ENCODE measurements around the gene PPP2R3B.
"Not testable (repeated sequence)": the region's sequence is repeated elsewhere in the genome, so short reads cannot be mapped to it uniquely, and the experiment has no call there.

Gene PPP2R3B

DNA sequence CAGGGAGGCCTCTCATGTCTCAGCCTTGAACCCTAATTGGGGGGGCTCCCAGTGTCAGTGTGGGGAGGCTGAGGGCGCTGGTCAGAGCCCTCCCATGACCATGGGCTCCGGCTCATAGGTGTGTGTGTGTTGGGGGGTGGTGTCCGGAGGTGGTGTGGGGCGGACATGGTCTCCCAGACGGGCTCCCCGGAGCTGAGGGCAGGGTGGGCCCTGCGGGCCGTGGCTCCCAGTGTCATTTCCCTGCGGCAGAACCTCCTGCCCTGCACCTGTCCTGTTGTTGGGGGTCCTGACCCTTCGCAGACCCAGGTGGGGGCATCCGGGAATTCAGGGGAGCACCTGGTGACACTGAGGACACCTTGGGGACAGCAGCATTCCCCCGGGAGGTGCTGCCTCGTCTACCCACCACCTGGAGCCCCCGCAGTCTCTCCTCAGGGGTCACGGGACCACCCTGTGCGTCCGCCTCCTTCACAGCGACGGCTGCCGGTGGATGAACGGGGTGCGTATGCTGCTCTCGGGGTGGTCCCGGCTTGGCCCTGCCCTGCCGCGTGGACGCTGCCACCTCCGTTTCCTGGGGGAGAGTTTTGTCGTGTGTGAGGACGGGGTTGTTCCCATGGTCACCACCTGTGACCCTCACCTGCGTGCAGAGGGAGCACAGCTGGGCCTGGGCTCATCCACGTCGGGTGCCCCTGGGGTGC, 53.6 kb downstream of the PPP2R3B start:
- peaks cover 35% of the 10 kb centered on the region for H3K36me3 Mint-ChIP-seq (ENCODE audit: low read depth)
- no peak overlapping the region for H3K27ac Mint-ChIP-seq
- H3K27me3 Mint-ChIP-seq (ENCODE audit: low read depth, poor library complexity): peaks cover 5% of the 10 kb centered on the region
- no peak overlapping the region for H3K4me3 Mint-ChIP-seq
- TF ChIP-seq, protein P1, sequence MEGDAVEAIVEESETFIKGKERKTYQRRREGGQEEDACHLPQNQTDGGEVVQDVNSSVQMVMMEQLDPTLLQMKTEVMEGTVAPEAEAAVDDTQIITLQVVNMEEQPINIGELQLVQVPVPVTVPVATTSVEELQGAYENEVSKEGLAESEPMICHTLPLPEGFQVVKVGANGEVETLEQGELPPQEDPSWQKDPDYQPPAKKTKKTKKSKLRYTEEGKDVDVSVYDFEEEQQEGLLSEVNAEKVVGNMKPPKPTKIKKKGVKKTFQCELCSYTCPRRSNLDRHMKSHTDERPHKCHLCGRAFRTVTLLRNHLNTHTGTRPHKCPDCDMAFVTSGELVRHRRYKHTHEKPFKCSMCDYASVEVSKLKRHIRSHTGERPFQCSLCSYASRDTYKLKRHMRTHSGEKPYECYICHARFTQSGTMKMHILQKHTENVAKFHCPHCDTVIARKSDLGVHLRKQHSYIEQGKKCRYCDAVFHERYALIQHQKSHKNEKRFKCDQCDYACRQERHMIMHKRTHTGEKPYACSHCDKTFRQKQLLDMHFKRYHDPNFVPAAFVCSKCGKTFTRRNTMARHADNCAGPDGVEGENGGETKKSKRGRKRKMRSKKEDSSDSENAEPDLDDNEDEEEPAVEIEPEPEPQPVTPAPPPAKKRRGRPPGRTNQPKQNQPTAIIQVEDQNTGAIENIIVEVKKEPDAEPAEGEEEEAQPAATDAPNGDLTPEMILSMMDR (IDR thresholded peaks at IDR 0.05): no peak
- H3K9me3 Mint-ChIP-seq: peaks cover 30% of the 10 kb centered on the region
- no peaks in the 10 kb centered on the region for H3K4me1 Mint-ChIP-seq
- no peak for DNase-seq

DNA sequence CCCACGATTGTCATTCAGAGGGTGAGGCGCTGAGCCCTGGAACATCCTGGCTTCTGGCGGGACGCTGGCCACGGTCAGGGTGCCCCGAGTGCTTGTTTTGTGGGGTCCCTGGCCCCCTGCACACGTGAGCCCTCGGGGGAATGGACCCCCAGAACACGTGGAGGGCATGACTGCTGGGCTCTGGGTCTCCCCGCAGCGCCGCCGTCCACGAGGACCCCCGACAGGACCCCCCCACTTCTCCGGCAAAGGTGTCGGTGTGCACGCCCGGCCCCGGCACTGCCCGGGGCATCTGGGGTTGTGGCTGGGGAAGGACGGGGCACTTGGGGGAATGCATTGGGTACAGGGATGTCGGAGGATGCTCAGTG, 54.2 kb downstream of the PPP2R3B start:
- TF ChIP-seq, protein P1 (IDR thresholded peaks at IDR 0.05): no peak
- Mint-ChIP-seq H3K4me1 (no peaks in the 10 kb centered on the region), H3K36me3 (ENCODE audit: low read depth) (peaks cover 29% of the 10 kb centered on the region), H3K9me3 (peaks cover 24% of the 10 kb centered on the region), H3K4me3 (no peak overlapping the region), H3K27ac (no peak overlapping the region), H3K27me3 (ENCODE audit: low read depth, poor library complexity) (peaks cover 5% of the 10 kb centered on the region)
- DNase-seq: no peak

DNA sequence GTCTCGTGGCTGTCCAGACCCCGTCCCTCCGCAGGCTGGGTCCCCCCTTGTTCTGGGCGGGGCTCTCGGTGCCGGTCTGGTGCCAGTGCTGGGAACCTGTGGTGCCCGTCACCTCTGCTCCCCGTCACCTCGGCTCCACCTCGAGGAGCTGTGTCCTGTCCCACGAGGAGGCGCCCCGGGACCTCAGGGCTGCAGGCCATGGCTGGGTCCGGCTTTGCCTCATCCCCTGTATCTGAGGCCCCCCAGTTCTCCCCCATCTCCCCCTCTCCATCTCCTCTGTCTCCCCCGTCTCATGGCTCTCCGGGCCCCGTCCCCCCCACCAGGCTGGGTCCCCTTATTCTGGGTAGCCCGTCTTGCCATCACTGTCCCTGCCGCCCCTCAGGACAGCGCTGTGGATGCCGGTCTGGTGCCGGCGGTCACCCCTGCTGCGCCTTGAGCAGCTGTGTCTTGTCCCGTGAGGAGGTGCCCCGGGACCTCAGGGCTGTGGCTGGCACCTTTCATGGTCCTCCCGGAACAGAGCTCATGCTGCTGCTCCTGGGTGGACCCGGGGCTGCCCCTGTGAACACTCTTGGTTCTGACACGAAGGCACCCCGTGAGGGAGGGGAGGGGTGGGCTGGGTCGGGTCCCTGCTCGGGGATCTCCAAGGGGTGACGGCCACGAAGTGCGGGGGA, 54.7 kb downstream of the PPP2R3B start:
- TF ChIP-seq, protein P1 (IDR thresholded peaks at IDR 0.05): no peak
- H3K27me3 Mint-ChIP-seq (ENCODE audit: low read depth, poor library complexity): peaks cover 3% of the 10 kb centered on the region
- no peaks in the 10 kb centered on the region for H3K4me1 Mint-ChIP-seq
- H3K4me3 Mint-ChIP-seq: no peak overlapping the region
- peaks cover 23% of the 10 kb centered on the region for H3K36me3 Mint-ChIP-seq (ENCODE audit: low read depth)
- H3K9me3 Mint-ChIP-seq: peaks cover 19% of the 10 kb centered on the region
- DNase-seq: no peak
- no peak overlapping the region for H3K27ac Mint-ChIP-seq

DNA sequence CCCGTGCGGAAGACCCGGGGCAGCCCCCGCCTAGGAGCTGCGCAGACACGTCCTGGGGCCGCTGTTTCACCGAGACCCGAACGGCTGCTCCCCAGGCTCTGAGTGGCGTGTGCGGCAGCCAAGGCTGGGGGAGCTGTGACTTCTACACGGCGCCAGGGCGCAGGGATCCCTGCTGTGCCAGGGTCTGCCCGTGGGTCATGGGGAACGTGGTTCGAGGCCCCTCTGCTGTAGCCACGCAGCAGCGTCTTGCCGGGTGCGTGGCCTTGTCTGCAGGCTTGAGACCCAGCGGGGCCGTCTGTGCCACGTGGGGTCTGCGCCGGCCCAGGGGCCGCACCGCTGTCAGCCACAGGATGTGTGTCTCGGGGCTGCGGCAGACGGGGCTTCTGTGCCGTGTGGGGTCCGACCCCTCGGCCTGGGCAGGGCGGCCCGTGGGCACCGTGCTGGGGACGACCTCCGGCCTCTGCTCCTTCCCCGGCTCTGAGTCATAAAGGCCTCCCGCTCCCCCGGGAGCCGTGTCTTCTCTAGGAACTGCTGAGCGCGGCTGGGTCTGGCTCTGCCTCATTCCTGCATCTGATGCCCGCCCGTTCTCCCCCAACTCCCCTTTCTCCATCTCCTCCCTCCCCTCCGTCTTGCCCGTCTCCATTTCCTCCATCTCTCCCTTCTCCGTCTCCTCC, 55.4 kb downstream of the PPP2R3B start:
- H3K4me3 Mint-ChIP-seq: no peak overlapping the region
- H3K27ac Mint-ChIP-seq: peak overlapping the region; percentile 61
- peaks cover 3% of the 10 kb centered on the region for H3K27me3 Mint-ChIP-seq (ENCODE audit: low read depth, poor library complexity)
- TF ChIP-seq, protein P1 (IDR thresholded peaks at IDR 0.05): no peak
- peak; percentile 40 for DNase-seq
- peaks cover 13% of the 10 kb centered on the region for H3K9me3 Mint-ChIP-seq
- peaks cover 17% of the 10 kb centered on the region for H3K36me3 Mint-ChIP-seq (ENCODE audit: low read depth)
- H3K4me1 Mint-ChIP-seq: no peaks in the 10 kb centered on the region

DNA sequence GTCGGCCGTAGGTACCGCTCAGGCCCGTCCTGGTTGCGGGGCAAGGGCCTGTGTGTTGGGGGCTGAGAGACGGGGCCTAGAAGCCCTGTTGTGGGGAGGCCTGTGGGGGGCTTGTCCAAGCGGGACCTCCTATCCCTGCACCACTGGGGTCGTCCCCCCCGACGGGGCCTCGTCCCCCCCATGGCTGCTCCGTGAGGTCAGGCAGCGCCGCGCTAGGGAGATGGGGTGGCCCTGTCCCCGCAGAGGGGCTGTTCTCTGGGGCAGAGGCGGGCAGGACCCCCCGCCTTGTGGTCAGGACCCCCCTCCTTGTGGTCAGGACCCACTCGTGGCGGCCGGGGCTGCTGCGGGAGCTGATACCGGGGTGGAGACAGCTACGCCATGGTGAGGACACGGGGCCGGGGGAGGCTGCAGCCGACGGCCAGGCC, 56.0 kb downstream of the PPP2R3B start:
- no peak for DNase-seq
- TF ChIP-seq, protein P1 (IDR thresholded peaks at IDR 0.05): no peak
- no peak overlapping the region for H3K27ac Mint-ChIP-seq
- peaks cover 11% of the 10 kb centered on the region for H3K36me3 Mint-ChIP-seq (ENCODE audit: low read depth)
- H3K4me1 Mint-ChIP-seq: peaks cover 5% of the 10 kb centered on the region
- H3K27me3 Mint-ChIP-seq (ENCODE audit: low read depth, poor library complexity): peaks cover 3% of the 10 kb centered on the region
- no peak overlapping the region for H3K4me3 Mint-ChIP-seq
- peaks cover 10% of the 10 kb centered on the region for H3K9me3 Mint-ChIP-seq

DNA sequence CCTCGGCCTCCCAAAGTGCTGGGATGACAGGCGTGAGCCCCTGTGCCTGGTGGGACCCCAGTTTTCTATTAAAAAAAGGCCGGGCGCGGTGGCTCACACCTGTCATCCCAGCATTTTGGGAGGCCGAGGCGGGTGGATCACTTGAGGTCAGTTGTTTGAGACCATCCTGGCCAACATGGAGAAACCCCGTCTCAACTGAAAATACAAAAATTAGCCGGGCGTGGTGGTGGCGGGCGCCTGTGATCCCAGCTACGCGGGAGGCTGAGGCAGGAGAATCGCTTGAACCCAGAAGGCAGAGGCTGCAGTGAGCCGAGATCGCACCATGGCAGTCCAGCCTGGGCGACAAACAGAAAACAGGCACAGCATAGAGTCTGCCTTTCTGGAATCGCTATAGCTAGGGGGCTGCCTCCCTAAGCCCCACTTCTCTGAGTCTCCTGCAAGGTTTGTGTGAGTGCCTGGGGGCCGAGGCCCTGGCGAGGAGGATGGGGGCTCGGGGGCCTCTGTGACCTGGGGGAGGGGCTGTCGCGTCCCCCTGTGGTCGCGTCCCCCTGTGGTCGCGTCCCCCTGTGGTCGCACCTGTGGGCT, 56.5 kb downstream of the PPP2R3B start:
- H3K4me3 Mint-ChIP-seq; H3K4me1 Mint-ChIP-seq; H3K27me3 Mint-ChIP-seq (ENCODE audit: low read depth, poor library complexity): not testable (repeated sequence)

More for the DNA sequence above, 56.5 kb downstream of the PPP2R3B start:
- not testable (repeated sequence) for H3K36me3 Mint-ChIP-seq (ENCODE audit: low read depth); H3K9me3 Mint-ChIP-seq; H3K27ac Mint-ChIP-seq; DNase-seq

Data from nephron progenitor cell (in vitro differentiated cells).